Astrocyte (in vitro differentiated cells and primary cell): Measurements from ENCODE around the gene MTA1. TPM values are rescaled to one million over a fixed set of nuclear protein-coding genes. Genes with fewer than 3 reads are reported as not detected.

Source experiments
- DNase-seq: peaks from one replicate; pipeline ENCODE4 v3.0.0-alpha.2; 2010; ENCODE audit warnings: low read depth
- FAIRE-seq: peaks from 2 replicates; lab custom pipeline; 2011; peaks lifted over from hg19 to GRCh38; lab: Jason Lieb, UNC
- H2AFZ ChIP-seq: 2 replicates; pipeline ENCODE4 v1.6.0; 2012; ENCODE audit warnings: low read depth, low read length, inconsistent platforms
- H3K27ac ChIP-seq: 2 replicates; pipeline ENCODE4 v1.5.1; 2011; ENCODE audit warnings: low read depth, low read length, inconsistent platforms
- H3K27me3 ChIP-seq: 2 replicates; pipeline ENCODE4 v1.6.0; 2011; ENCODE audit warnings: low read length, inconsistent platforms; ENCODE audit not compliant: insufficient read depth
- H3K36me3 ChIP-seq: 2 replicates; pipeline ENCODE4 v1.5.1; 2011; ENCODE audit warnings: low read length, inconsistent platforms; ENCODE audit not compliant: insufficient read depth
- H3K4me1 ChIP-seq: 2 replicates; pipeline ENCODE4 v1.5.1; 2011; ENCODE audit warnings: low read length, inconsistent platforms; ENCODE audit not compliant: insufficient read depth
- H3K4me2 ChIP-seq: 2 replicates; pipeline ENCODE4 v1.6.0; 2012; ENCODE audit warnings: low read length, inconsistent platforms
- H3K4me3 ChIP-seq: 2 replicates; pipeline ENCODE4 v1.5.1; 2011; ENCODE audit warnings: low read depth, mild to moderate bottlenecking, low read length, inconsistent platforms; ENCODE audit not compliant: insufficient read depth
- H3K79me2 ChIP-seq: 2 replicates; pipeline ENCODE4 v1.6.0; 2012; ENCODE audit warnings: mild to moderate bottlenecking, low read length, inconsistent platforms; ENCODE audit not compliant: insufficient read depth
- H3K9ac ChIP-seq: 2 replicates; pipeline ENCODE4 v1.6.0; 2012; ENCODE audit warnings: mild to moderate bottlenecking, low read length, inconsistent platforms
- H3K9me3 ChIP-seq: 2 replicates; pipeline ENCODE4 v1.5.1; 2012; ENCODE audit warnings: low read depth, mild to moderate bottlenecking, low read length, inconsistent platforms; ENCODE audit not compliant: insufficient read depth
- H4K20me1 ChIP-seq: 2 replicates; pipeline ENCODE4 v1.6.0; 2012; ENCODE audit warnings: low read length, inconsistent platforms; ENCODE audit not compliant: insufficient read depth
- H3K27ac Mint-ChIP-seq: one replicate; pipeline ENCODE4 v1.8.0; 2021; ENCODE audit warnings: mild to moderate bottlenecking, mixed read lengths; ENCODE audit not compliant: unreplicated experiment
- H3K27me3 Mint-ChIP-seq: one replicate; pipeline ENCODE4 v1.8.0; 2021; ENCODE audit warnings: low read depth, mixed read lengths; ENCODE audit not compliant: unreplicated experiment
- H3K36me3 Mint-ChIP-seq: one replicate; pipeline ENCODE4 v1.8.0; 2021; ENCODE audit warnings: low read depth, mixed read lengths; ENCODE audit not compliant: unreplicated experiment
- H3K4me1 Mint-ChIP-seq: one replicate; pipeline ENCODE4 v1.8.0; 2021; ENCODE audit warnings: low read depth, mixed read lengths; ENCODE audit not compliant: unreplicated experiment
- H3K4me3 Mint-ChIP-seq: one replicate; pipeline ENCODE4 v1.8.0; 2021; ENCODE audit warnings: mild to moderate bottlenecking, moderate library complexity, mixed read lengths; ENCODE audit not compliant: unreplicated experiment
- H3K9me3 Mint-ChIP-seq: one replicate; pipeline ENCODE4 v1.8.0; 2021; ENCODE audit warnings: mild to moderate bottlenecking, mixed read lengths; ENCODE audit not compliant: unreplicated experiment
- EZH2 ChIP-seq: IDR thresholded peaks from 2 replicates; pipeline ENCODE4 v1.6.1; 2012; ENCODE audit warnings: mild to moderate bottlenecking, low read length, inconsistent platforms; ENCODE audit not compliant: insufficient read depth
- total RNA-seq: library from RNA; stranded (reverse); gene quantifications from 2 replicates; pipeline ENCODE4 v1.2.1, GENCODE V29; 2021
- TF ChIP-seq, protein P1 (sequence below): IDR thresholded peaks from 2 replicates; pipeline ENCODE4 v1.5.1; 2011; ENCODE audit warnings: low read depth, mild to moderate bottlenecking, inconsistent platforms, low read length, moderate library complexity; ENCODE audit not compliant: insufficient read depth

The MTA1 gene
- total RNA-seq, 1 donor from 2014 or later: 111 TPM

GRCh38 chr14:105426416-105427130, 6.9 kb downstream of the MTA1 start:
- no peak overlapping the region for H3K27ac Mint-ChIP-seq
- no peak overlapping the region for H2AFZ ChIP-seq
- no peak for DNase-seq

DNA sequence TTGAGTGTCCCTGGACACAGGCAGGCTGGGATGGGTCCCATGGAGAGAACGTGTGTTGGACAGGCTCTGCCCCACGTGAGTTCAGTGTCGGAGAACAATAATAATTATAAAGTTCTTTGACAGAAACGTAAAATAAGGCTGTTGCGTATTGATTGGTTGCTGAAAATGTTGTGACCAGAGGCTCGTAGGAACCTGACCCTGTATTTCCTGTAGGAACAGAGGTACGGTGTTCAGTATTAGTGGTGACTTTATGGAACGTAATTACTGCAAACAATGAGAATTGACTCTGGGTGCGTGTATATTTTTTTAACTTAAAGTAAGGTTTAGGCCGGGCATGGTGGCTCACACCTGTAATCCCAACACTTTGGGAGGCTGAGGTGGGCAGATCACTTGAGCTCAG, 7.8 kb downstream of the MTA1 start:
- H3K9ac ChIP-seq: no peak overlapping the region
- H3K4me1 ChIP-seq: peaks cover 10% of the 10 kb centered on the region
- TF ChIP-seq, protein P1, sequence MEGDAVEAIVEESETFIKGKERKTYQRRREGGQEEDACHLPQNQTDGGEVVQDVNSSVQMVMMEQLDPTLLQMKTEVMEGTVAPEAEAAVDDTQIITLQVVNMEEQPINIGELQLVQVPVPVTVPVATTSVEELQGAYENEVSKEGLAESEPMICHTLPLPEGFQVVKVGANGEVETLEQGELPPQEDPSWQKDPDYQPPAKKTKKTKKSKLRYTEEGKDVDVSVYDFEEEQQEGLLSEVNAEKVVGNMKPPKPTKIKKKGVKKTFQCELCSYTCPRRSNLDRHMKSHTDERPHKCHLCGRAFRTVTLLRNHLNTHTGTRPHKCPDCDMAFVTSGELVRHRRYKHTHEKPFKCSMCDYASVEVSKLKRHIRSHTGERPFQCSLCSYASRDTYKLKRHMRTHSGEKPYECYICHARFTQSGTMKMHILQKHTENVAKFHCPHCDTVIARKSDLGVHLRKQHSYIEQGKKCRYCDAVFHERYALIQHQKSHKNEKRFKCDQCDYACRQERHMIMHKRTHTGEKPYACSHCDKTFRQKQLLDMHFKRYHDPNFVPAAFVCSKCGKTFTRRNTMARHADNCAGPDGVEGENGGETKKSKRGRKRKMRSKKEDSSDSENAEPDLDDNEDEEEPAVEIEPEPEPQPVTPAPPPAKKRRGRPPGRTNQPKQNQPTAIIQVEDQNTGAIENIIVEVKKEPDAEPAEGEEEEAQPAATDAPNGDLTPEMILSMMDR: no peak
- no peak for TF ChIP-seq EZH2
- Mint-ChIP-seq H3K27me3 (no peaks in the 10 kb centered on the region), H3K36me3 (peaks cover 20% of the 10 kb centered on the region), H3K4me3 (no peak overlapping the region), H3K9me3 (peaks cover 2% of the 10 kb centered on the region), H3K4me1 (peaks cover 10% of the 10 kb centered on the region), H3K27ac (no peak overlapping the region)
- H3K27me3 ChIP-seq: no peaks in the 10 kb centered on the region
- FAIRE-seq (no peak), DNase-seq (no peak)
- H4K20me1 ChIP-seq: peaks cover 85% of the 10 kb centered on the region
- H3K36me3 ChIP-seq: no peaks in the 10 kb centered on the region
- no peak overlapping the region for H3K4me3 ChIP-seq
- no peak overlapping the region for H3K4me2 ChIP-seq
- H2AFZ ChIP-seq: no peak overlapping the region
- H3K79me2 ChIP-seq: peaks cover 91% of the 10 kb centered on the region
- no peaks in the 10 kb centered on the region for H3K9me3 ChIP-seq
- no peak overlapping the region for H3K27ac ChIP-seq

More at GRCh38 chr14:105426416-105427130, 6.9 kb downstream of the MTA1 start:
- Histone ChIP-seq H3K4me3 (no peak overlapping the region), H4K20me1 (peaks cover 87% of the 10 kb centered on the region), H3K9ac (no peak overlapping the region), H3K79me2 (peaks cover 93% of the 10 kb centered on the region), H3K9me3 (no peaks in the 10 kb centered on the region), H3K4me2 (no peak overlapping the region), H3K4me1 (peaks cover 13% of the 10 kb centered on the region), H3K36me3 (no peaks in the 10 kb centered on the region), H3K27me3 (no peaks in the 10 kb centered on the region), H3K27ac (no peak overlapping the region)
- FAIRE-seq: no peak
- peaks cover 13% of the 10 kb centered on the region for H3K4me1 Mint-ChIP-seq
- peaks cover 2% of the 10 kb centered on the region for H3K9me3 Mint-ChIP-seq
- TF ChIP-seq, protein P1: no peak
- TF ChIP-seq EZH2: no peak
- H3K27me3 Mint-ChIP-seq: no peaks in the 10 kb centered on the region
- H3K4me3 Mint-ChIP-seq: no peak overlapping the region
- peaks cover 20% of the 10 kb centered on the region for H3K36me3 Mint-ChIP-seq

- DNase-seq: no peak
- Mint-ChIP-seq H3K36me3 (peaks cover 20% of the 10 kb centered on the region), H3K9me3 (peaks cover 2% of the 10 kb centered on the region), H3K27ac (no peak overlapping the region), H3K27me3 (no peaks in the 10 kb centered on the region), H3K4me1 (peaks cover 7% of the 10 kb centered on the region), H3K4me3 (no peak overlapping the region)
- Histone ChIP-seq H3K9me3 (no peaks in the 10 kb centered on the region), H3K4me2 (no peak overlapping the region), H3K27ac (no peak overlapping the region), H3K4me1 (peaks cover 10% of the 10 kb centered on the region), H3K9ac (no peak overlapping the region), H3K36me3 (no peaks in the 10 kb centered on the region), H3K27me3 (no peaks in the 10 kb centered on the region), H3K4me3 (no peak overlapping the region), H2AFZ (no peak overlapping the region), H4K20me1 (peaks cover 85% of the 10 kb centered on the region), H3K79me2 (peaks cover 91% of the 10 kb centered on the region)
- FAIRE-seq: no peak
- TF ChIP-seq, protein P1: no peak
- no peak for TF ChIP-seq EZH2
These were observed 8.4 kb downstream of the MTA1 start for GRCh38 chr14:105427936-105428485.
